NCI-H128 (cell line): Measurements from ENCODE around the gene MLIP.
"Not testable (repeated sequence)": the region's sequence is repeated elsewhere in the genome, so short reads cannot be mapped to it uniquely, and the experiment has no call there.

Source experiments
- DNase-seq: peaks from one replicate; lab custom pipeline; 2025; ENCODE audit not compliant: unreplicated experiment; lab: John Stamatoyannopoulos, UW

The MLIP gene

GRCh38 chr6:54209983-54210382, 98.7 kb downstream of the MLIP start:
- DNase-seq, result not testable (repeated sequence)

GRCh38 chr6:54214286-54214685, 103.0 kb downstream of the MLIP start:
- no peak for DNase-seq

- no peak for DNase-seq
These were observed 105.1 kb downstream of the MLIP start for GRCh38 chr6:54216336-54216735.

- DNase-seq, result no peak
These were observed 105.8 kb downstream of the MLIP start for GRCh38 chr6:54217018-54217417.

GRCh38 chr6:54222217-54222616, 111.0 kb downstream of the MLIP start:
- DNase-seq, result no peak

GRCh38 chr6:54232703-54233102, 121.5 kb downstream of the MLIP start:
- no peak for DNase-seq

GRCh38 chr6:54234539-54234938, 123.3 kb downstream of the MLIP start:
- DNase-seq, result no peak

DNA sequence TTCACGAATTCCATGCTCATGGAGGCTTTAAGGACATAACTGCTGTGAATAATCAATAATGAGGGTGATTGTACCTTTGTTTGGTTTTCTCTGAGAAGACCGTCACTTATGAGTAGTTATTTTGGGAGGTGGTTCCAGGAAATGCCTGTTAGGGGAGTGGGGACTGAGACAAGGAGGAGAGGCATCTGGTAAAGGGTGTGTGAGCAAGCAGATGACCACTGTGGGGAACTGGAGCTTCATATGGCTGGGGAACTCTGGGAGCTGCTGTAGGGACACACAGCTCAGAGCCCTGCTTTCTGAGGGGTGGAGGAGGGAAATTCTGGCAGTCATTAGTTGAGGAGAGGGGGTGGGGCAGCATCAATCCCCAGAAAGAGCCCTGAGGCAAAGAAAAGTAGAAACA, 125.7 kb downstream of the MLIP start:
- no peak for DNase-seq

GRCh38 chr6:54238396-54238795, 127.2 kb downstream of the MLIP start:
- no peak for DNase-seq

DNA sequence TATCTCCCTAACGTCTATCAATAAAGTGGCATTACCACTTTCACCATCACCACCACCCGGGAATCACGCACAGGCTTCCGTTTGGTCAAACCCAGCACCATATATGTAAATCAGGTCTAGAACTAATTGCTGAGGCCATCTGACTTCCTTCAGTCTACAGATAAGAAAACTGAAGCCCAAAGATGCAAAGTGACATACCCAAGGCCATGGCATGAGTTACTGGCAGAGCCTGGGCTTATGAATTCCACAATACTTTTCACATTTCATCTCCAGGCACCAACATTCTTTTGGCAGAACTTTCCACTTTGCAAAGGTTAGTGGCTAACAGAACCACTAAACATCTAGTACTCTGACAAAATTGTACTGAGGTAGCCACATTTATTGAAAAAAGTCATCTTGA, 132.5 kb downstream of the MLIP start:
- DNase-seq, result no peak

DNA sequence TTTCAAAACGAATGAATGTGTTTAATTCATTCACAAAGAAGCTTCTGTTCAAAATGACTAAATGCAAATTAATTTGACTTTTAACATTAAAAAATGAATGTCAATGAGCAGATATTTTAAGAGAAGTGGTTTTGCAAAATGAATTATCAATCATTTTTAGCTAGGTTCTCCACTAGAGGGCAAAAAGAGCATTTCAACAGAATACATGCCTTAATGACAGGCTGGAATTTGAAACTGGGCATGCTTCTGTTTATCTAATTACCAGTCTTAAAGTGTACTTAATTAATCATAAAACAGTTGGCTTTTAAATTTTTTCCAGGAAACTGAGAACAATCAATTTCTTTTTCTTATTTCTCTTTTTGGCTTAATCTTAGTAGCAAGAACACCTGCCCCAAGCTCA, 133.2 kb downstream of the MLIP start:
- DNase-seq, result no peak

DNA sequence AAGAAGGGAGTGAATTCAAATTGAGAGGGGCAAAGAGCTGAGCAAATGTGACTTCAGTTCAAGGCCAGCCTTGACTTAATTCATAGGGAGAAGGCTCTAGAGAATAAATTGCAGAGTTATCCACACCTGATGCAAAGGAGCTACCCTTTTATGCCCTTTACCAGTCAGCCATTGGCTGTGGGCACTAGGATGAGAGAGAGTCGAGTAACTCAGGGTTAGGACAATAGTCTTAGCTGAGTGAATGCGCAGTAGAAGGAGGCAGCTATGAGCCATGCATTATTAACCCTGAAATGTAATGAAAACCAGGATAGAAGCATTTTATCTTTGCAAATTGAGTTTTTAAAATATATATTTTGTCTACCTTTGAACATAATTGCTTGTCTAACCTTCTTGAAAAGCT, 134.0 kb downstream of the MLIP start:
- DNase-seq, result no peak

DNA sequence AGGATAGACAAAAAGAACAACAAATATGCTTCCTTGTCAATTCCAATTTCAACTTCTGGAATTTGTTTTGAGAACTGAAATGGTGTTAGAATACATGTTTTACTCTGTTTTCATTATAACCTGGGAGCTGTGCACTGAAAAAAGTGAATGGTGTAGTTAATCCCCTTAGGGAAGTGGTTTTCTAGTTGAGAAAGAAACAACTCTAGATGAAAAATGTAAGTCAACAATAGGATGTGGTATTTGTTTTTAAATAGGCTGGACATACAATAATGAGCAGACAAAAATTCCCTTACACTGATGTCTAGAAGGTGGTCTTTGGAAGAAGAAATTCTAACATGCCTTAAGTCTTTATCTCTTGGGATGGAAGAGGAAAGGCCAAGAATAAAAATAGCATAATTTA, 137.1 kb downstream of the MLIP start:
- no peak for DNase-seq

DNA sequence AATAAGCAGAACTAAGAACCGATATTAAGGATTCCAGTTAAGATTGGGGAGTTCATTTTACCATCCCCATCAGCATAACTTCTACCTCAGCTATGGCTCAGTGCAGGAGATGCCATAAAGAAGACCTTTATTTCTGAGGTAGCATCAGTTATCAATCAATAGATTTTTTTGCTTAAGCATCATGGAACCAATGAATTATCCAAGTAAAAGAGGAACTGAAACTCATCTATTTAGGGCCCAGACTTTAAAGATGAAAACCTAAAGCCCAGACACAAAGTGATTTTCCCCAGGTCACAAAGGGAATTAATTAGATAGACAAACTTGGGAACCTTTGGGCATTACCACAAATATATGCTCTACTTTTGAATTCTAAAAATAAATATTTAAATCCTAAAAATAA, 137.8 kb downstream of the MLIP start:
- no peak for DNase-seq

- DNase-seq, result not testable (repeated sequence)
These were observed 138.6 kb downstream of the MLIP start for GRCh38 chr6:54249812-54250211.

DNA sequence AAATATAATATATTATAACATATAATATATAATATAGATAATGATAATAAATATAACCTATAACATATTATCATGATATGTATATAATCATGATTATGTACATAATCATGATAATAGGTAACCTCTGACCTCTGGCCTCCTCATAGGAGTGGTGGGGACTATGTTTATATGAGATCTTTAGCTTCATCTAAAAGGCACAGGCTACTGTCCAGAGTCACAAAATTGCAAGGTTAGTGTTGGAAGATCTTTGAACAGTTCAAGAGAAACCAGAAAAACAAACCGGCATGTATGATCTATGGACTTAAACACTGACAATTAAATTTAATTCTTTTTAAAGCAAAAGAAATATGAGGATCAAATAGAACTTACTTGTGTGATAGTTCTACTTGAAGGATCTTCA, 141.3 kb downstream of the MLIP start:
- DNase-seq, result no peak

- DNase-seq, result no peak
These were observed 141.7 kb downstream of the MLIP start for GRCh38 chr6:54252916-54253315.

GRCh38 chr6:54254886-54255285, 143.6 kb downstream of the MLIP start:
- DNase-seq, result no peak

DNA sequence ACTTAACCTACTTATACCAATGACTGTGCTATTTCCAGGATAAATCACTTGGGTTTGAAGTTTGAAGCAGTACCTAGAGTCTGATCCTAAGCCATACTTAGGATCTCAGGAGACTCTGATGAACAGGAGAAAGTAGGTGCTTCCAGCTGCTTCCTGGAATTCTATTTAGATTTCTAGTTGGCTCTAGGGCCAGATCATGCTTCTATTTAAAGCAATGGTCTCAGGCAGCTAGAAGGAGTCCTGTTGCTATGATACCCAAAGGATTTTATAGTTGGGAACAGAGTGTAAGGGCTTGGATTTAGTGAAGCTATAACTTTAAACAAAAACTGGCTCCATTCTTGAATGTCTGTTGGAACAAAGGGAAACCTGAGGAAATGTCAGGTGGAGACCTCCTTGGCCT, 144.6 kb downstream of the MLIP start:
- DNase-seq, result no peak

- DNase-seq, result no peak
These were observed 148.8 kb downstream of the MLIP start for GRCh38 chr6:54260025-54260424.

DNA sequence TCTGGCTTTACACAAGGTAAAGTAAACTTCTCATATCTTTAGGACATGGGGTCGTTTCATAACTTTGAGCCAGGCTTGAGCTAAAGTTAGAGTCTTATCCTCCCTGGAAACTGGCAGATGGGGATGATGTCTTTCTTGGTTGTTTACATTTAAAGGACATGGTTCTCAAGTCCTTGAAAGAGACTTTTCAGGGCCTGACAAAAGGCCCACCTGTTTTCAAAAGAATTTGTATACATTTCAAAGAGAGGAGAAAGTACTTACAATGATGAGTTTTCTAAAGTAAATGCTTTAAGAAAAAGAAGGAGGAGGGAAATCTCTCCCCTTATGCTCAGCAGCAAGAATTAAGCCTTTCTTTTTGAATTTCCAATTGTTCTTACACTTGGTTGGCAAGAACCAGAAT, 151.3 kb downstream of the MLIP start:
- DNase-seq, result no peak

- DNase-seq, result no peak
These were observed 151.7 kb downstream of the MLIP start for GRCh38 chr6:54262971-54263370.

- no peak for DNase-seq
These were observed 153.5 kb downstream of the MLIP start for GRCh38 chr6:54264581-54265272.
